Stimulated activated CD4-positive, alpha-beta T cell treated with anti-CD3 and anti-CD28 coated beads, Interleukin-4, amount 100 ng/mL, for 24 hours (primary cell): ENCODE results near the gene SMPD4.
"Not testable (repeated sequence)": the region's sequence is repeated elsewhere in the genome, so short reads cannot be mapped to it uniquely, and the experiment has no call there.

Source experiments
- DNase-seq: peaks from one replicate; pipeline ENCODE4 v3.0.0-alpha.2; 2020

Gene SMPD4

DNA sequence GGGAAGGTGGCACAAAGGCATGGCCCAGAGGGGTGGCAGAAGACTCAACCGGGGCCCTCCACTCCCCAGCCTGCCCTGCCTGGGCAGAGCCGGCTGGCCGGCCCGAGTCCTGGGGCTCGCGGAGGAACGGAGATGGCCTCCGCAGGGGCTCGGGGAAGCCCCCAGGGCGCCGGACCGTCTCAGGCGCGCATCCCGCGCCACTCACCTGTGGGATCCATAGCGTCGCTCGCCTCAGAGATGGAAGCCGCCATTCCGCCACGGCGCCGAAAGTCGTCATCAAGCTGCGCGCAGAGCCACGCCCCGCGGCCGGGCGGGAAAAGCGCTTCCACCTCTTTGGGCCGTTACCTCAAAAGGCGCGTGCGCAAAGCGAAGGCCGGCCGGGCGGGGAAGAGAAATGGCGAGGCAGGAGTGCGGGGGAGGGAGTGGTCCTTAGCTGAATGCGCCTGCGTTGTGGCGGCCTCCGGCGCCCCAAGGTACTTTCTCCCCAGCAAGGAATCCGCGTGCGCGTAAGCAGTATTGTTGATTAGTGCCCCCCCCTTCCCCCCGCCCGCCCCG lies at the start of gene SMPD4:
Gene SMPD4 (minus strand): TSS at position 278 of the 555 bp plus-strand sequence. CDS start 5,010 bp downstream, outside the sequence.
- peak; percentile 98 for DNase-seq

GRCh38 chr2:130230907-130231306 lies 49.5 kb upstream of the SMPD4 start:
- not testable (repeated sequence) for DNase-seq

DNA sequence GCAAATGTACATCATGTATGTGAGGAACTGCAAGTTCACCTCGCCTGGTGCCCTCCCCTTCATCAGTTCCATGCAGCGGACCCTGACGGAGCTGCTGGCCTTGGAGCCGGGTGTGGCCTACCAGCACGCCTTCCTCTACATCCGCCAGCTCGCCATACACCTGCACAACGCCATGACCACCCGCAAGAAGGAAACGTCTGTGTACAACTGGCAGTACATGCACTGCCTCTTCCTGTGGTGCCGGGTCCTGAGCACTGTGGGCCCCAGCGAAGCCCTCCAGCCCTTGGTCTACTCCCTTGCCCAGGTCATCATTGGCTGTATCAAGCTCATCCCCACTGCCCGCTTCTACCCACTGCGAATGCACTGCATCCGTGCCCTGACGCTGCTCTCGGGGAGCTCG lies 49.0 kb upstream of the SMPD4 start:
- not testable (repeated sequence) for DNase-seq

DNA sequence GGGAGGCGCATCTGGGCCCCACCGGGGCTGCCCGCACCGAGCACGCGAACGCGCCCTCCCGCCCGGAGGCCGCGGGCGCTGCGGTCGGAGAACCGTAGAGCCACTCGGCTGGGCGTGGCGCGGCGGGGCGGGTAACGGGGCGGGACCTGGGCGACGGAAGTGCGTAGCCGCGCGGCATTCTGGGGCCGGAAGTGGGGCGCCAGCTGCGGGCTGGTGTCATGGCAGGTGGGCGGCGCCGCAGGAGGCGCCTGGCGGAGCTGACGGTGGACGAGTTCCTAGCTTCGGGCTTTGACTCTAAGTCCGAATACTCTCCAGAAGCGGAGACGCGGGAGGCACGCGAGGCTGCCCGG lies 47.7 kb upstream of the SMPD4 start:
- DNase-seq = peak; percentile 13

GRCh38 chr2:130228467-130229160 lies 47.2 kb upstream of the SMPD4 start:
- DNase-seq = not testable (repeated sequence)

GRCh38 chr2:130228005-130228404 lies 46.6 kb upstream of the SMPD4 start:
- not testable (repeated sequence) for DNase-seq

DNA sequence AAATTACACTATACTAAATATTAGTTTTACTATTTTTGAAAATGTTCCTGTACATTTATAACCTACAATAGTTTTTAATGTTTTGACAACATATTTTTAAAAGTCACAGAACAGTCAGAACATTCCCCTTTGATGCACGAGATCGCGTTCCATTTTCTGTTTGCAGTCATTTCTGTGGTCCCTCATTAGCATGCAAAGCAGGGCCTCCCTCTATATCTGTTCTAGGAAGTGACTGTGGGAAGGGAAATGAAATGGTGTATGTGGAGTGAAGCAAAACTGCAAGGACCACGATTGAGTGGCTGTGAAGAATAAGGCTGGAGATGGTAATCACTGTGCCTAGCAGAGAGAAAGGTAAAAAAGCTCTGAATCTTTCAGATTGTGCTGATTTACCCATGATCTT lies 41.1 kb upstream of the SMPD4 start:
- DNase-seq = not testable (repeated sequence)

- DNase-seq = not testable (repeated sequence)
Measured at GRCh38 chr2:130220505-130220904, 39.1 kb upstream of the SMPD4 start.

- not testable (repeated sequence) for DNase-seq
Measured at GRCh38 chr2:130219147-130219546, 37.7 kb upstream of the SMPD4 start.

DNA sequence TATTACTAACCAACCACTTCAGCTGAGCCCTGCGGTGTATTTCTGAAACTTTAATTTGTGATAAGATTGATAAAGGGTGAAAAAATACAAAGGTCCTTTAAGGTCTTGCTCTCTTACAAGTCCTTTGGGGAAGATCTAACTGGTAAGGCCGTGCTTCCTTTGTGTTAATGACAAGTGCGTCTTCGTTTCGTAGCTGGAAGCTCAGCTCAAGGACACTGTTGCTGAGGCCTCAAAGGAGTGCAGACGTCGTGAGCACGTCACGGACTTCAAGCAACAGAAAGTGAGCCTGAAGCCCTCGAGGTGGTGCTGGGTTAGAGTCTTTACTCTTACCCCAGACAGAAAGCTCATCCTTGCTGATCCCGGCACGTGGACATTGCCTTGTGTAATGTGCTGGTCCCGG lies 25.6 kb upstream of the SMPD4 start:
- DNase-seq = not testable (repeated sequence)

DNA sequence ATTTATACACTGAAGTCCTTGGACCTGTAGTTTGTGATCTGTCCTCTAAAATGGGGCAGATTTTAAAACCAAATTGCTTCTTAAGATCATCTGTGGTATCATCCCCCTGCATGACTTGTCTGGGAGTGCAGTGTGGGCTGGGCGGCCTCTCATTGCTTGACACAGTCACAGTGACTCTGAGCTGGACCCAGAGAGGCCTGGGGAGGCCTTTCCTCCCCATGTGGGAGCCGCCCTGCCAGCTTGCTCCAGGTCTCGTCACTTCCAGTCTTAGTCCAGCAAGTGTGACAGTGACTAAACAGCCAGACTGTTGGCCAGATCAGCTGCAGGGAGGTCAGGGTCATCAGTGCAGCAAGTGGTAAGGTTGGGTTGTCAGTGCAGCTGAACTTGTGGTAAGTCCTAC lies 21.7 kb upstream of the SMPD4 start:
- DNase-seq = not testable (repeated sequence)

DNA sequence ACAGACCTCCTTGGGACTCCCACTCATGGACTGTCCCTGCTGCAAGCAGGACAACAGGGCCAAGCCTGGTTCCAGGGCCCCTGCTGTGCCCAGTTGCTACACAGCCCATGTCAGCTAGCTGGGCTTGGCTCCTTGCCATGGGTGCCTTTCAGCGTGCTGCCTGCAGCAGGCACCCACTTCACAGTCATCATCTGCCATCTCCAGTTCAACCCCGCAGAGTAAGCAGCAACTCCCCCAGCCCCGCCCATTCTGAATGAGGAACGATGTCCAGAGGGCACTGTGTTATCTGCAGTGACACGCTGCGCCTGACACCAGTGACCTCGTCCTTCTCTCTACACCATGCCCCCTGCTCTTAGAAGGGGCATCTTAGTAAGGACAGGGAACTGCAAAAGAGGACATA lies 21.1 kb upstream of the SMPD4 start:
- DNase-seq = not testable (repeated sequence)

DNA sequence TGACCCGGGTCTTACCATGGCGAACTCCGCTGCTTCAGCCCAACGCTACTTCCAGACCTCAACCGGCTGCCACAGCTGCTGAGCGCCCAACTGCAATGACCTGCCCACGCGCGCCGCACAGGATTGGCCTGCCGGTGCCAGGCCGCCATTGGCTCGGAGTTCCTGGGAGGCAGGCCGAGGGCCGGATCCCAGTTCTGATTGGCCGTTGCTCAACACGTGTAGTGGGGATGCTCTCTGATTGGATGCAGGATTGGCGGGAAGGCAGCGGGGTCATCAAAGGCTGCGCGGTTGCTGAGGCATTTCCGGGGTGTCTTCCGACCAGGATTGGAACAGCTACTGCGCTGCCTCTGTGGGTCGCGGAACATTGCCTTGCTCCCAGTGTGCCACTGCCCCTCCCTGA lies 16.9 kb upstream of the SMPD4 start, which contains the start of gene TUBA3E:
Gene TUBA3E (minus strand): TSS at position 97 of the 400 bp plus-strand sequence. CDS start 79 bp downstream, at position 18.
- no peak for DNase-seq

DNA sequence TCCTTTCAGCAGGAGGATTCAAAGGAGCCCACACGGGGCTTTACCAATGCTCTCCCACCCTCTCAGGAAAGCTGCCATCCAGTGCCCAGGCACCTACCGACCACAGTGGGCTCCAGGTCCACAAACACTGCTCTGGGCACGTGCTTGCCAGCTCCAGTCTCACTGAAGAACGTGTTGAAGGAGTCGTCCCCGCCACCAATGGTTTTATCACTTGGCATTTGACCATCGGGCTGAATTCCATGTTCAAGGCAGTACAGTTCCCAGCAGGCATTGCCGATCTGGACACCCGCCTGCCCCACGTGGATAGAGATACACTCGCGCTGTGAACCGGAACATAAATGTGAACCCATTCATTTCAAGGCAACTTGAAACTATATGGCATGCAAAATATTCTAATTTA lies 14.7 kb upstream of the SMPD4 start:
- not testable (repeated sequence) for DNase-seq

- not testable (repeated sequence) for DNase-seq
Measured at GRCh38 chr2:130195089-130195635, 13.8 kb upstream of the SMPD4 start.

DNA sequence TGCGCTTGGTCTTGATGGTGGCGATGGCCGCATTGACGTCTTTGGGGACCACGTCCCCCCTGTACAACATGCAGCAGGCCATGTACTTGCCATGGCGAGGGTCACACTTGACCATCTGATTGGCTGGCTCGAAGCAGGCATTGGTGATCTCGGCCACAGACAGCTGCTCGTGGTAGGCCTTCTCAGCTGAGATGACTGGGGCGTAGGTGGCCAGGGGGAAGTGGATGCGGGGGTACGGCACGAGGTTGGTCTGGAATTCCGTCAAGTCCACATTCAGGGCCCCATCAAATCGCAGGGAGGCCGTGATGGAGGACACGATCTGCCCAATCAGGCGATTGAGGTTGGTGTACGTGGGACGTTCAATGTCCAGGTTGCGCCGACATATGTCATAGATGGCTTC lies 12.4 kb upstream of the SMPD4 start:
- not testable (repeated sequence) for DNase-seq

DNA sequence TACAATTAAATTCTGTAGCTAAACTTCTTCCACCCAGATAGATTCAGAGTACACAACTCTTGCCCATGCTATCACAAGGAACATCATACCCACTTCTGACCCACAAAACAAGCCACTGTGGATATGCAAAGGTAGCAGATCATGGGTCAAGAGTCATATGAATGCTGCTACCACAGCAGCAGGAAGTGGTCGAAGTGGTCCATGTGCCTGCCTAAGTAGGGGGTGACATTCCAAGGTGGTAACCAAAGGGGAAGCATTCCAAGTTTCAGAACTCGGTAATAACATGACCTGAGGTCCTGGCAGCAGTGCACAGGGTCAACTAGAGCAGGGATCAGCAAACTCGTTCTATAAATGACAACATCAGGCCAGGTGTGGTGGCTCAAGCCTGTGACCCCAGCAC lies 11.0 kb upstream of the SMPD4 start:
- not testable (repeated sequence) for DNase-seq

DNA sequence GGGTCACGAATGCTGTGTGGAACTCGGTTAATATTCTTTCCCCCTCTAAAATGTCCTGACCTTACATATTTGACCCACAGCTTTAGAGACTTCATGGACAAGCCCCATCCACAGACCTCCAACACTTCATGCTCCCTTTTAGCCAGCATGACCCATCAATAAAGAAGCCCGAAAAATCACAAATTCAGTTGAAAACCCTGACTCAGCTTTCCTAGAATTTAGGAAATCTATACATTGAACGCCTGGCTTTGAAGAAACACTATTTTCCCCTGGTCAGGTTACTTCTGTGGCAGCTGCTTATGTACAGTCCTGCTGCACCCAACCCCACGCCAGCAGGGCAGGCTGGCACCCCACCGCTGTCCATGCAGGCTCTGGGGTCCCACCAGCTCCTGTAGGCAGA lies 9.9 kb upstream of the SMPD4 start:
- DNase-seq = not testable (repeated sequence)

DNA sequence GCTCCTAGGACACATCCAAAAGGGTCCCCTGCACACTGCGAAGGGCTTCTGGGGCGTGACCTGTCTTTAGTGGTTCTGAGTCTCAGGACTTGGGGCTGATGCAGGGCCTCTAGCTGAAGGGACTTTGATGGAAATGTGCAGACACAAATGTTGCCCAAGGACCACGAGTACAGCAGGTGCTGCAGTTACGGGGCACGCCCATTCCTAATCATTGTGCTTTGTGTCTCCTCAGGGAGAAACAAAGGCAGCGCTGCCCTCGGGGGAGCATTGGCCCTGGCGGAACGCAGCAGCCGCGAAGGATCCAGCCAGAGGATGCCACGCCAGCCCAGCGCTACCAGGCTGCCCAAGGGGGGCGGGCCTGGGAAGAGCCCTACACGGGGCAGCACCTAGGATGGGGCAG lies 8.8 kb upstream of the SMPD4 start:
- no peak for DNase-seq

- not testable (repeated sequence) for DNase-seq
Measured at GRCh38 chr2:130188958-130189357, 7.6 kb upstream of the SMPD4 start.

- DNase-seq = not testable (repeated sequence)
Measured at GRCh38 chr2:130187859-130188792, 6.7 kb upstream of the SMPD4 start.

GRCh38 chr2:130187268-130187667 lies 5.9 kb upstream of the SMPD4 start:
- DNase-seq = no peak

- DNase-seq = no peak
Measured at GRCh38 chr2:130186391-130186790, 5.0 kb upstream of the SMPD4 start.
